Kidney (tissue), 14 donors: ENCODE data around the gene WWC2. TPM values are rescaled to one million over a fixed set of nuclear protein-coding genes. Genes with fewer than 3 reads are reported as not detected.
"Not testable (repeated sequence)": the region's sequence is repeated elsewhere in the genome, so short reads cannot be mapped to it uniquely, and the experiment has no call there.

Experiments
- DNase-seq, 5 donors: peaks; one replicate each; pipeline ENCODE4 v3.0.0-alpha.2; 2013 to 2020
- FAIRE-seq: peaks from 2 replicates; lab custom pipeline; 2012; peaks lifted over from hg19 to GRCh38; lab: Jason Lieb, UNC
- H3K27ac ChIP-seq, 2 donors: one replicate each; pipeline ENCODE4 v1.7.0; 2013; ENCODE audit warnings: low read depth in 2 of 2, low read length in 2 of 2, inconsistent platforms in 1 of 2
- H3K27me3 ChIP-seq: one replicate; pipeline ENCODE4 v1.7.1; 2013; ENCODE audit warnings: low read length, inconsistent platforms; ENCODE audit not compliant: control insufficient read depth, insufficient read depth
- H3K36me3 ChIP-seq, 3 donors: one replicate each; pipeline versions ENCODE4 v1.7.0 to v1.7.1; 2013; ENCODE audit warnings: low read length in 3 of 3, control low read depth in 1 of 3, inconsistent platforms in 1 of 3; ENCODE audit not compliant: insufficient read depth in 3 of 3, control insufficient read depth in 2 of 3
- H3K4me1 ChIP-seq, 3 donors: one replicate each; pipeline versions ENCODE4 v1.7.0 to v1.7.1; 2013; ENCODE audit warnings: low read length in 3 of 3, inconsistent platforms in 1 of 3, low read depth in 1 of 3; ENCODE audit not compliant: control insufficient read depth in 2 of 3, insufficient read depth in 2 of 3
- H3K4me3 ChIP-seq, 3 donors: one replicate each; pipeline versions ENCODE4 v1.7.0 to v1.8.1; 2013; ENCODE audit warnings: low read length in 3 of 3, control low read depth in 1 of 3, inconsistent platforms in 1 of 3
- H3K9ac ChIP-seq, 3 donors: one replicate each; pipeline versions ENCODE4 v1.7.0 to v1.7.1; 2013; ENCODE audit warnings: low read length in 3 of 3, control low read depth in 1 of 3, inconsistent platforms in 1 of 3
- H3K9me3 ChIP-seq, 3 donors: one replicate each; pipeline versions ENCODE4 v1.7.0 to v1.7.1; 2013; ENCODE audit warnings: low read length in 3 of 3, control low read depth in 1 of 3, inconsistent platforms in 1 of 3; ENCODE audit not compliant: control insufficient read depth in 2 of 3, insufficient read depth in 1 of 3
- CTCF ChIP-seq: IDR thresholded peaks from 3 replicates; pipeline ENCODE4 v1.5.1; 2012; ENCODE audit warnings: mild to moderate bottlenecking, moderate library complexity, borderline replicate concordance; ENCODE audit not compliant: insufficient read depth; ENCODE audit errors: extremely low read depth
- intact Hi-C: fragments of 100-400 bp; cut with DNase I; formaldehyde crosslinking; loops from one replicate; pipeline ENCODE4 v1.11.1; 2022
- polyA plus RNA-seq: library from polyadenylated mRNA; stranded (reverse); fragments of 350-450 nt; fragmentation: Illumina TruSeq; extraction: RNeasy Lipid Tissue Mini Kit (QIAGEN cat#74804); gene quantifications from one replicate; pipeline ENCODE4 v1.2.3, GENCODE V29; 2014; ENCODE audit warnings: low read depth, low replicate concordance; ENCODE audit not compliant: insufficient read depth
- total RNA-seq: library from RNA; stranded (reverse); fragmentation: NEBNext Ultra II Directional; extraction: Animal tissue kit (Norgen Biotek cat#: 25700); gene quantifications from one replicate; pipeline ENCODE4 v1.2.1, GENCODE V29; 2021
- donor health status: control.
- donor health status: control.
- donor health status: control.
- donor health status: control.
- donor health status: control.
- donor health status: DM: yes; HTN: yes; CAD: no.
- donor health status: Normal renal cell carcinoma (clear cell type).

Gene WWC2
- total and polyA plus RNA-seq, 2 donors from 2014 or later: 10.1 to 59.6 TPM

- no peak overlapping the region for H3K4me3 ChIP-seq
- FAIRE-seq (no peak), DNase-seq (no peak)
- no peak overlapping the region for H3K27ac ChIP-seq
- H3K4me1 ChIP-seq: no peaks in the 10 kb centered on the region
- H3K36me3 ChIP-seq: peaks cover 0 to 4% (median 0%) of the 10 kb centered on the region in 3 donors
- TF ChIP-seq CTCF: no peak
- intact Hi-C loops: no loop called here
- no peaks in the 10 kb centered on the region for H3K27me3 ChIP-seq
- H3K9ac ChIP-seq: no peak overlapping the region
- H3K9me3 ChIP-seq: peaks cover 0 to 14% (median 0%) of the 10 kb centered on the region in 3 donors
These were observed 225.6 kb downstream of the WWC2 start for GRCh38 chr4:183324619-183325018.

GRCh38 chr4:183326387-183326786 is 227.3 kb downstream of the WWC2 start:
- FAIRE-seq, H3K27me3 ChIP-seq: not testable (repeated sequence)

GRCh38 chr4:183326853-183327252 is 227.8 kb downstream of the WWC2 start:
- FAIRE-seq (no peak), DNase-seq (no peak)
- Histone ChIP-seq H3K36me3 (peaks cover 0 to 4% (median 0%) of the 10 kb centered on the region in 3 donors), H3K4me3 (no peak overlapping the region), H3K9me3 (peaks cover 0 to 14% (median 0%) of the 10 kb centered on the region in 3 donors), H3K27me3 (no peaks in the 10 kb centered on the region), H3K9ac (no peak overlapping the region), H3K4me1 (peaks cover 0 to 14% (median 1%) of the 10 kb centered on the region in 3 donors), H3K27ac (no peak overlapping the region)
- no peak for TF ChIP-seq CTCF
- intact Hi-C loops: no loop called here

More at GRCh38 chr4:183326387-183326786, 227.3 kb downstream of the WWC2 start:
- DNase-seq, H3K36me3 ChIP-seq, H3K4me3 ChIP-seq, intact Hi-C loops, H3K9ac ChIP-seq, H3K27ac ChIP-seq: not testable (repeated sequence)
- Histone ChIP-seq H3K4me1 (peaks cover 0 to 13% (median 0%) of the 10 kb centered on the region in 3 donors), H3K9me3 (peaks cover 0 to 14% (median 0%) of the 10 kb centered on the region in 3 donors)

- Histone ChIP-seq H3K27ac (no peak overlapping the region), H3K27me3 (no peaks in the 10 kb centered on the region), H3K4me3 (no peak overlapping the region), H3K36me3 (peaks cover 0 to 4% (median 0%) of the 10 kb centered on the region in 3 donors), H3K4me1 (peaks cover 0 to 14% (median 11%) of the 10 kb centered on the region in 3 donors), H3K9ac (no peak overlapping the region), H3K9me3 (peaks cover 0 to 14% (median 0%) of the 10 kb centered on the region in 3 donors)
- intact Hi-C loops: no loop called here
- DNase-seq: no peak
- no peak for TF ChIP-seq CTCF
- no peak for FAIRE-seq
These were observed 228.8 kb downstream of the WWC2 start for GRCh38 chr4:183327827-183328226.
